ENCODE measurements around the gene SLC38A10.

DNA sequence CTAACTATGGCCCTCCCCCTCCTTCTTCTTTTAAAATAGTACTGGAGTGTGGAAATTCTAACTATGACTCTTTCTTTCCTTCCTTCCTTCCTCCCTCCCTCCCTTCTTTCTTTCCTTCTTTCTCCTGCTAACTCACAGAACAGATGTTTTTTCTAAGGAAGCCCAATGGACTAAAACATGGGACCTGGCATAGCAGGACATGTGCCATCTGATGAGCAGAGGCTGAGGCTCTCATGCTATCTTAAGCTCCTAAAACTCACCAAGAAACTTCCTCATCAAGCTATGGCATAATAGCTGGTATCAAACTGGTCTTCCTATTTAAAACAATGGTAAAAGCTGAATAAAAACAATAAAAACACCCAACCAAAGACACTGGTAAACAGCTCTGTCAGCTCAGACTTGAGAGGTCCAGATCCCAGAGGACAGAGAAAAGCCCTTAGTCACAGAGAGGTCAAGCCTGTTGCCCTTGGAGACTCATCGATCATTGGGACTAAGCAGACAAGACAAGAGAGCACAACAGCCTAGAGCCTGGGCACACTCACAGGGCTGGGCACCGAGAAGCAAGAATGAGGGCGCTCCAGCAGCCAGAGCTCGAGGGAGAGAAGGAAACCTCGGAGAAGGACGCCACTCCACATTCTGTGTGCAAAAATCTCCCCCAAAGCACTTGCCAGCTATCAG, 27.6 kb downstream of the SLC38A10 start:
- no peak for TF ChIP-seq CTCF (IDR thresholded peaks at IDR 0.05)
- no peak for TF ChIP-seq POLR2A (IDR thresholded peaks at IDR 0.05)
